ENCODE data around the gene TPRA1. TPM values are rescaled to one million over a fixed set of nuclear protein-coding genes. Genes with fewer than 3 reads are reported as not detected.

The TPRA1 gene
- polyA plus RNA-seq, 3 donors: 20.2 to 29.4 (median 23.4) TPM

DNA sequence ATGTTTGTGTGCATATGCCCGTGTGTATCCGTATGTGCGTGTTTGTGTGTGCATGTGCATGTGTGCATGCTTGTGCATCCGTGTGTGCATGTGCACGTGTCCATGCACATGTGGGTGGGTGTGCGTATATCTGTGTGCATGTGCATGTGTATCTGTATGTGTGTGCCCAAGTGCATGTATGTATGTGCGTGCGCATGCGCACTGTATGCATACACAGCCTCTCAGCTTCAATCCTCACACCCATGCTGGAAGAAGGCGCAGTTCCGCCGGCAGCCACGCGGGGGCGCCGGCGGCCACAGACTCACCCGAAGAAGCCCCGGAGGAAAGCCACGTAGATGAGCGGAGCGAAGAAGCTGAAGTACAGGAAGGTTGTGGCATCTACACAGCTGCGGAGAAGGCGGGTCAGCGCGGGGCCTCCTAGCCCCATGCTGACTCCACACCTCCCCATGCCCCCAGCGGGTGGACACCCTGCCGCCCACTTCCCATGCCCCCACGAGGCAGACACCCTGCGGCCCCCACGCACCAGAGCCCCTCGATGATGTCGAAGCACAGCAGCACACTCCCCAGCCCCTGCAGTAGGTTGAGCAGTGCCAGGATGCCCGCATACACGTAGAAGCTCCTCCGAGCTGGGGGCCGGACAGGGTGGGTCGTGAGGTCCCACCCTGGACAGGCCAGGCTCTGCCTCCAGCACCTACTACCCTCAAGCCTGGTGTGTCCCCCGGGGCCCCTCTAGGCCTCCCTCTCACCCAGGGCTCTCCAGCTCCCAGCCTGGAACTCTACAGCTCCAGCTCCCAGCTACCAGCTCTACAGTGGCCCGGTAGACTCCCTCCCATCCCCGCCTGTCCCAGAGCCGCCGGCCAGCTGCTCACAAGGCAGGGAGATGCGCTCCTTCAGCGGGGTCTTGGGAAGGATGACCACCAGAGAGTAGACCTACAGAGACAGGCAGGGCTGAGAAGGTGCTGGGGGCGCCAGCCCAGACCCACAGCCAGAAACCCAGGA, 15.4 kb downstream of the TPRA1 start:
- peaks cover 4% of the 10 kb centered on the region for H3K79me2 ChIP-seq (ENCODE audit: insufficient read depth, low read length)
- Mint-ChIP-seq H3K36me3 (peaks cover 64 to 84% of the 10 kb centered on the region in 2 donors), H3K4me1 (peaks cover 6% of the 10 kb centered on the region), H3K27ac (peak overlapping the region in 4 of 7 donors; percentile 36 to 50 (median 44)), H3K27me3 (ENCODE audit: low read depth in 3 of 3) (peaks cover 0 to 1% (median 0%) of the 10 kb centered on the region in 3 donors), H3K9me3 (no peaks in the 10 kb centered on the region), H3K4me3 (no peak overlapping the region)
- no peak overlapping the region for H3K4me3 ChIP-seq (replicated peaks in 1 of 3; ENCODE audit: low read depth in 2 of 3, low read length in 3 of 3)
- H3K4me1 ChIP-seq (ENCODE audit: control insufficient read depth in 1 of 2, insufficient read depth in 2 of 2, low read length in 2 of 2): peaks cover 3 to 5% of the 10 kb centered on the region in 2 donors
- TF ChIP-seq, protein P1, sequence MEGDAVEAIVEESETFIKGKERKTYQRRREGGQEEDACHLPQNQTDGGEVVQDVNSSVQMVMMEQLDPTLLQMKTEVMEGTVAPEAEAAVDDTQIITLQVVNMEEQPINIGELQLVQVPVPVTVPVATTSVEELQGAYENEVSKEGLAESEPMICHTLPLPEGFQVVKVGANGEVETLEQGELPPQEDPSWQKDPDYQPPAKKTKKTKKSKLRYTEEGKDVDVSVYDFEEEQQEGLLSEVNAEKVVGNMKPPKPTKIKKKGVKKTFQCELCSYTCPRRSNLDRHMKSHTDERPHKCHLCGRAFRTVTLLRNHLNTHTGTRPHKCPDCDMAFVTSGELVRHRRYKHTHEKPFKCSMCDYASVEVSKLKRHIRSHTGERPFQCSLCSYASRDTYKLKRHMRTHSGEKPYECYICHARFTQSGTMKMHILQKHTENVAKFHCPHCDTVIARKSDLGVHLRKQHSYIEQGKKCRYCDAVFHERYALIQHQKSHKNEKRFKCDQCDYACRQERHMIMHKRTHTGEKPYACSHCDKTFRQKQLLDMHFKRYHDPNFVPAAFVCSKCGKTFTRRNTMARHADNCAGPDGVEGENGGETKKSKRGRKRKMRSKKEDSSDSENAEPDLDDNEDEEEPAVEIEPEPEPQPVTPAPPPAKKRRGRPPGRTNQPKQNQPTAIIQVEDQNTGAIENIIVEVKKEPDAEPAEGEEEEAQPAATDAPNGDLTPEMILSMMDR (IDR thresholded peaks at IDR 0.05): peak; percentile 90
- 53% methylated on average over 38 of the region's 46 CpGs for WGBS (ENCODE audit: insufficient coverage)
- H3K9ac ChIP-seq (ENCODE audit: insufficient read depth, low read length, poor library complexity, severe bottlenecking): no peak overlapping the region
- intact Hi-C loops (cut with micrococcal nuclease): loop anchor here (5.0 kb wide), 2 partner anchors 262 to 392 kb away; no protein-coding TSS in a partner anchor
- no peak overlapping the region for H3K27ac ChIP-seq (ENCODE audit: low read depth in 1 of 2, low read length in 2 of 2)
- peaks cover 68 to 91% of the 10 kb centered on the region in 2 donors for H3K36me3 ChIP-seq (replicated peaks in 1 of 2; ENCODE audit: control insufficient read depth in 1 of 2, insufficient read depth in 2 of 2, low read length in 2 of 2)
- no peak overlapping the region for H3K4me2 ChIP-seq (replicated peaks; ENCODE audit: extremely low read depth, low read length, poor library complexity, severe bottlenecking)
- H4K20me1 ChIP-seq (ENCODE audit: insufficient read depth, low read length): peaks cover 69% of the 10 kb centered on the region
- H3K9me3 ChIP-seq (replicated peaks in 1 of 2; ENCODE audit: control insufficient read depth in 1 of 2, insufficient read depth in 1 of 2, low read length in 2 of 2): no peaks in the 10 kb centered on the region
- DNase-seq: peak; percentile 80 to 88 (median 85)
- no peak overlapping the region for H2AFZ ChIP-seq (ENCODE audit: insufficient read depth, low read depth, low read length, poor library complexity, severe bottlenecking)
- H3K27me3 ChIP-seq (ENCODE audit: control insufficient read depth in 2 of 2, insufficient read depth in 2 of 2, low read length in 2 of 2): no peaks in the 10 kb centered on the region

DNA sequence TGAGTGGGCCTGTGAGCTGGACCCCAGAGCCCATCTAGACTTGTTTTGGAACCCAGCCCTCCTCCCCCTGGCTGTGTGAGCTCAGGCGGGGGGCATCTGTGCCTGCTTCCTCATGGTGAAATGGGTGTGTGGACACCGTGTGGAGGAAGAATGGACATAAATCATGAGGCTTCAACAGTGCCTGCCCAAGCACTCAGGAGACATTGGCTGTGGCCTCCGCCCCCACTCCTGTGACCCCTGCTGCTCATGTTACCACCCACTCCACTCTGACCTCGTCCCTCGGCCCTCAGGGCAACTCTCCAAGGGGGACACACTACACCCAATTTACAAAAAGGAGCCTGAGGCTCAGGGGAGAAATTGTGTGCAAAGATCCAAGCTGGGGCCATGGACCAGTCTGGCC, 16.6 kb downstream of the TPRA1 start:
- intact Hi-C loops (cut with micrococcal nuclease): no loop called here
- Mint-ChIP-seq H3K27ac (no peak overlapping the region), H3K4me1 (peaks cover 6% of the 10 kb centered on the region), H3K36me3 (peaks cover 61 to 84% of the 10 kb centered on the region in 2 donors), H3K27me3 (ENCODE audit: low read depth in 3 of 3) (peaks cover 0 to 1% (median 0%) of the 10 kb centered on the region in 3 donors), H3K9me3 (no peaks in the 10 kb centered on the region), H3K4me3 (no peak overlapping the region)
- H3K4me1 ChIP-seq (ENCODE audit: control insufficient read depth in 1 of 2, insufficient read depth in 2 of 2, low read length in 2 of 2): peaks cover 3 to 5% of the 10 kb centered on the region in 2 donors
- H3K4me3 ChIP-seq (replicated peaks in 1 of 3; ENCODE audit: low read depth in 2 of 3, low read length in 3 of 3): no peak overlapping the region
- no peak for DNase-seq
- H3K27ac ChIP-seq (ENCODE audit: low read depth in 1 of 2, low read length in 2 of 2): no peak overlapping the region
- H2AFZ ChIP-seq (ENCODE audit: insufficient read depth, low read depth, low read length, poor library complexity, severe bottlenecking): no peak overlapping the region
- H4K20me1 ChIP-seq (ENCODE audit: insufficient read depth, low read length): peaks cover 56% of the 10 kb centered on the region
- peaks cover 56 to 78% of the 10 kb centered on the region in 2 donors for H3K36me3 ChIP-seq (replicated peaks in 1 of 2; ENCODE audit: control insufficient read depth in 1 of 2, insufficient read depth in 2 of 2, low read length in 2 of 2)
- TF ChIP-seq, protein P1 (IDR thresholded peaks at IDR 0.05): no peak
- H3K27me3 ChIP-seq (ENCODE audit: control insufficient read depth in 2 of 2, insufficient read depth in 2 of 2, low read length in 2 of 2): no peaks in the 10 kb centered on the region
- no peak overlapping the region for H3K9ac ChIP-seq (ENCODE audit: insufficient read depth, low read length, poor library complexity, severe bottlenecking)
- 80% methylated on average over 1 of the region's 5 CpGs for WGBS (ENCODE audit: insufficient coverage)
- H3K79me2 ChIP-seq (ENCODE audit: insufficient read depth, low read length): peaks cover 2% of the 10 kb centered on the region
- no peaks in the 10 kb centered on the region for H3K9me3 ChIP-seq (replicated peaks in 1 of 2; ENCODE audit: control insufficient read depth in 1 of 2, insufficient read depth in 1 of 2, low read length in 2 of 2)
- H3K4me2 ChIP-seq (replicated peaks; ENCODE audit: extremely low read depth, low read length, poor library complexity, severe bottlenecking): no peak overlapping the region
